Left cardiac atrium (tissue), 4 donors: ENCODE data around the gene SLC39A11. TPM values are rescaled to one million over a fixed set of nuclear protein-coding genes. Genes with fewer than 3 reads are reported as not detected.
"Not testable (repeated sequence)": the region's sequence is repeated elsewhere in the genome, so short reads cannot be mapped to it uniquely, and the experiment has no call there.

Experiments used
- ATAC-seq, 2 donors: fragments of 200-7000 bp; cut with Tn5 transposase; one replicate each; pipeline ENCODE4 v1.9.1; 2020; ENCODE audit warnings: mild to moderate bottlenecking in 2 of 2, moderate library complexity in 2 of 2
- DNase-seq: peaks from one replicate; pipeline ENCODE4 v3.0.0-alpha.2; 2020
- intact Hi-C, 2 donors: fragments of 100-400 bp; cut with DNase I; formaldehyde crosslinking; loops; one replicate each; pipeline versions ENCODE4 v1.14.1 to v1.15.1; 2022 to 2023
- total RNA-seq, 2 donors: library from RNA; stranded (reverse); fragmentation: NEBNext Ultra II Directional; extraction: Animal tissue kit (Norgen Biotek cat#: 25700); gene quantifications; one replicate each; pipeline ENCODE4 v1.2.1, GENCODE V29; 2021
- donor health status: DM: no; HTN: yes; CAD: no.
- donor health status: DM: no; HTN: yes; CAD: no; lungs with severe emphysema.
- donor health status: DM: yes; HTN: yes; CAD: no.
- donor health status: Dilated cardiomyopathy.

SLC39A11 gene
- total RNA-seq, 2 donors from 2014 or later, result 11.3 to 11.7 TPM

GRCh38 chr17:72654706-72655105 is 437.8 kb downstream of the SLC39A11 start:
- DNase-seq (no peak), ATAC-seq (no peak)
- intact Hi-C loops, result no loop called here

GRCh38 chr17:72651988-72652387 is 440.5 kb downstream of the SLC39A11 start:
- DNase-seq (no peak), ATAC-seq (no peak)
- intact Hi-C loops, result no loop called here

GRCh38 chr17:72648702-72649101 is 443.8 kb downstream of the SLC39A11 start:
- intact Hi-C loops, result no loop called here
- DNase-seq (no peak), ATAC-seq (no peak)

GRCh38 chr17:72646176-72646575 is 446.3 kb downstream of the SLC39A11 start:
- intact Hi-C loops, result no loop called here
- ATAC-seq (no peak), DNase-seq (no peak)

- no peak for ATAC-seq
- intact Hi-C loops, result no loop called here
- DNase-seq, result no peak
These were observed 448.0 kb downstream of the SLC39A11 start for GRCh38 chr17:72644492-72644891.

- DNase-seq, result no peak
- no peak for ATAC-seq
- intact Hi-C loops, result no loop called here
These were observed 448.8 kb downstream of the SLC39A11 start for GRCh38 chr17:72643575-72644216.

- ATAC-seq, result no peak
- intact Hi-C loops, result no loop called here
- DNase-seq, result no peak
These were observed 449.8 kb downstream of the SLC39A11 start for GRCh38 chr17:72642720-72643119.

- DNase-seq, result no peak
- no peak for ATAC-seq
- intact Hi-C loops, result no loop called here
These were observed 451.9 kb downstream of the SLC39A11 start for GRCh38 chr17:72640415-72641165.

- no peak for ATAC-seq
These were observed 452.8 kb downstream of the SLC39A11 start for GRCh38 chr17:72639711-72640110.

GRCh38 chr17:72638932-72639331 is 453.6 kb downstream of the SLC39A11 start:
- intact Hi-C loops, ATAC-seq, DNase-seq: not testable (repeated sequence)

More at GRCh38 chr17:72639711-72640110, 452.8 kb downstream of the SLC39A11 start:
- DNase-seq, result no peak
- intact Hi-C loops, result no loop called here

GRCh38 chr17:72635034-72635635 is 457.4 kb downstream of the SLC39A11 start:
- no peak for ATAC-seq
- DNase-seq, result no peak
- intact Hi-C loops, result no loop called here

GRCh38 chr17:72634621-72635020 is 457.9 kb downstream of the SLC39A11 start:
- intact Hi-C loops, result no loop called here
- no peak for ATAC-seq
- no peak for DNase-seq

- DNase-seq, result no peak
- intact Hi-C loops, result no loop called here
- ATAC-seq, result peak; percentile 23 to 29
These were observed 460.4 kb downstream of the SLC39A11 start for GRCh38 chr17:72631949-72632684.

GRCh38 chr17:72631568-72631948 is 460.9 kb downstream of the SLC39A11 start:
- DNase-seq, result no peak
- no peak for ATAC-seq
- intact Hi-C loops, result no loop called here

GRCh38 chr17:72624652-72625051 is 467.8 kb downstream of the SLC39A11 start:
- no peak for DNase-seq
- no peak for ATAC-seq
- intact Hi-C loops, result no loop called here

GRCh38 chr17:72624226-72624625 is 468.3 kb downstream of the SLC39A11 start:
- intact Hi-C loops, result no loop called here
- no peak for DNase-seq
- no peak for ATAC-seq

GRCh38 chr17:72622661-72623433 is 469.6 kb downstream of the SLC39A11 start:
- DNase-seq (no peak), ATAC-seq (no peak)
- intact Hi-C loops, result no loop called here

GRCh38 chr17:72619976-72620650 is 472.4 kb downstream of the SLC39A11 start:
- ATAC-seq (no peak), DNase-seq (no peak)
- intact Hi-C loops, result no loop called here
